ENCODE measurements around the gene EPB41L4B. TPM values are rescaled to one million over a fixed set of nuclear protein-coding genes. Genes with fewer than 3 reads are reported as not detected.

The EPB41L4B gene
- total RNA-seq, 2 experiments from 2014 or later, result 0.34 TPM

DNA sequence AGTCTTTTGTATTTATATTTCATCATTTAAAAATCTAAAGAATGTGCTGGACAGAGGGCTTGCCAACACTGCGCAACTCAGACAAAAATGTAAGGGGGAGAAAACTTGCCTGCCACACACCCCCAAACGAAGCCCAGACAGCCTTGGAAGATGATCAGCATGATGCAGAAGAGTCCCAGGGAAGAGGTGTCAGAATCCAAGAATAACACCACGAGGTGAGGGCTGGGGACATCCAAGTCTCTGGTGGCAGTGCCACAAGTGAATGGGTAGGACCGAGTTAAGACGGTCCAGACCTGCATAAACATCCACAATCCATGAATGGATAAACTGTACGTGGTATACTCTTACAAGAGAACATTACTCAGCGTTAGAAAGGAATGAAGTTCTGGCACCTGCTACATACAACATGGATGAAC, 10.4 kb downstream of the EPB41L4B start:
- POLR2A ChIA-PET, result no interaction called here
- CTCF ChIA-PET, result no interaction called here
- no peaks in the 10 kb centered on the region for H3K36me3 Mint-ChIP-seq (ENCODE audit: low read depth)
- TF ChIP-seq, protein P1, sequence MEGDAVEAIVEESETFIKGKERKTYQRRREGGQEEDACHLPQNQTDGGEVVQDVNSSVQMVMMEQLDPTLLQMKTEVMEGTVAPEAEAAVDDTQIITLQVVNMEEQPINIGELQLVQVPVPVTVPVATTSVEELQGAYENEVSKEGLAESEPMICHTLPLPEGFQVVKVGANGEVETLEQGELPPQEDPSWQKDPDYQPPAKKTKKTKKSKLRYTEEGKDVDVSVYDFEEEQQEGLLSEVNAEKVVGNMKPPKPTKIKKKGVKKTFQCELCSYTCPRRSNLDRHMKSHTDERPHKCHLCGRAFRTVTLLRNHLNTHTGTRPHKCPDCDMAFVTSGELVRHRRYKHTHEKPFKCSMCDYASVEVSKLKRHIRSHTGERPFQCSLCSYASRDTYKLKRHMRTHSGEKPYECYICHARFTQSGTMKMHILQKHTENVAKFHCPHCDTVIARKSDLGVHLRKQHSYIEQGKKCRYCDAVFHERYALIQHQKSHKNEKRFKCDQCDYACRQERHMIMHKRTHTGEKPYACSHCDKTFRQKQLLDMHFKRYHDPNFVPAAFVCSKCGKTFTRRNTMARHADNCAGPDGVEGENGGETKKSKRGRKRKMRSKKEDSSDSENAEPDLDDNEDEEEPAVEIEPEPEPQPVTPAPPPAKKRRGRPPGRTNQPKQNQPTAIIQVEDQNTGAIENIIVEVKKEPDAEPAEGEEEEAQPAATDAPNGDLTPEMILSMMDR (IDR thresholded peaks at IDR 0.05), result no peak
- no peak overlapping the region for H3K27ac Mint-ChIP-seq
- no peaks in the 10 kb centered on the region for H3K9me3 Mint-ChIP-seq
- intact Hi-C loops (cut with micrococcal nuclease), result no loop called here
- peaks cover 36% of the 10 kb centered on the region for H3K27me3 Mint-ChIP-seq
- DNase-seq (no peak), ATAC-seq (no peak)
- no peak overlapping the region for H3K4me3 Mint-ChIP-seq
- H3K4me1 Mint-ChIP-seq (ENCODE audit: low read depth), result peaks cover 5% of the 10 kb centered on the region

DNA sequence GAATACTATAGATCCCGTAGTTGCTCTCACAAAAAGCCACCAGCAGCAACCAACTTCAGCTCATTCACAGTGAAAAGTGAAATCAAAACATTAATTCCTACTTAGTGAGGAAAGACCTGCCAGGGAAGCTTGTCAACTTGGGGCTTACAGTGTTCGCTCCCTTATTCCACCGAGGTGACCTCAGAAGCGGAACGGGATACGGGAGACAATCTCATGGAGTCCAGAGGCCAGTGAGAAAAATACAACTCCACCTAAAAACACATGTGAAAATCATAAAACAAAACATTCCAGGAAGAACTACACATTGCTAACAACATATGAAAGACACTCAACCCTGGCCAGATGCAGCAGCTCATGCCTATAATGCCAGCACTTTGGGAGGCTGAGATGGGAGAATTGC, 11.6 kb downstream of the EPB41L4B start:
- H3K36me3 Mint-ChIP-seq (ENCODE audit: low read depth), result no peaks in the 10 kb centered on the region
- H3K9me3 Mint-ChIP-seq, result no peaks in the 10 kb centered on the region
- H3K4me3 Mint-ChIP-seq, result no peak overlapping the region
- ChIA-PET CTCF (no interaction called here), POLR2A (no interaction called here)
- TF ChIP-seq, protein P1 (IDR thresholded peaks at IDR 0.05), result no peak
- H3K4me1 Mint-ChIP-seq (ENCODE audit: low read depth), result peaks cover 5% of the 10 kb centered on the region
- intact Hi-C loops (cut with micrococcal nuclease), result no loop called here
- no peak for ATAC-seq
- H3K27ac Mint-ChIP-seq, result no peak overlapping the region
- DNase-seq, result no peak
- peaks cover 31% of the 10 kb centered on the region for H3K27me3 Mint-ChIP-seq

DNA sequence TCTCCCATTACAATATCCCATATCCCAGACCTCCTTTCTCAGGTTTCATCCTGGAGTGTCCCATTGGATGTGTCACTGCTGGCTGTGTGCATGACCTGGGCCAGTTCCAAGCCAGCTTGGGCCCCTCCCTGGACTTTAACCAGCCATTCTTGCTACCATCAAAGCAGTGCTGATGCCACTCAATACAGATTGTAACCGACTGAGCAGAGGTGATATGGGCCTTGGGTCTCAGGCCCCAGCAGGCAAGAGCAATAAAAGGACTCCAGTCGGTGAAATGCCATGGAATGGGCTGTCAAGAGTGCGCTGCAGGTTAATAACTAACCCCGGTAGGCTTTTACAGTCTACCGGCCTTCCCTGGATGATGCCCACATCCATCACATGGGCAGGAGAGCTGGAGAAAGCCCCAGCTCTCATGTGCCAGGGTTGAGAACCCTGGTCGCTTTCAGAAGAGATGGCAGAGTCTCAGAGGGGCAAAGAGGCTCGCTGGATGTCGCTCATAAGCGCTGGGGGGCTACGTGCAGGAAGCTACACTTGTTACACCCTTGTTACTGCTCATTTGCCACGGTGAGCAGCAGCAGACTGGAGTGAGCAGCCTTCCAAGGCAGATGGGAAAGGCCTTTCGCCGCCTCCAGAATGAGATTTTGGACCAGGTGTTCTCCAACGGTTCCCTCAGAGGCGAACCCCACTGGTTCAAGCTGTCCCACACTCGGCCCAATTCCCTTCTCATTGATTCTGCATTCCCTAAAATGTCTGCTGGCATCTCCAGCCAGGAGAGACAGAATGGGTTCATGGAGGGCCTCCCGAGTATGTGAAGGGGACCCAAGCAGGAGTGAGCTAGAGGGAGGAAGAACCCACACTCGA, 13.2 kb downstream of the EPB41L4B start:
- no peaks in the 10 kb centered on the region for H3K9me3 Mint-ChIP-seq
- DNase-seq, result no peak
- no peak for ATAC-seq
- peaks cover 5% of the 10 kb centered on the region for H3K4me1 Mint-ChIP-seq (ENCODE audit: low read depth)
- H3K27me3 Mint-ChIP-seq, result peaks cover 24% of the 10 kb centered on the region
- intact Hi-C loops (cut with micrococcal nuclease), result no loop called here
- no peak overlapping the region for H3K4me3 Mint-ChIP-seq
- H3K27ac Mint-ChIP-seq, result no peak overlapping the region
- TF ChIP-seq, protein P1 (IDR thresholded peaks at IDR 0.05), result no peak
- no peaks in the 10 kb centered on the region for H3K36me3 Mint-ChIP-seq (ENCODE audit: low read depth)
- ChIA-PET CTCF (no interaction called here), POLR2A (no interaction called here)

DNA sequence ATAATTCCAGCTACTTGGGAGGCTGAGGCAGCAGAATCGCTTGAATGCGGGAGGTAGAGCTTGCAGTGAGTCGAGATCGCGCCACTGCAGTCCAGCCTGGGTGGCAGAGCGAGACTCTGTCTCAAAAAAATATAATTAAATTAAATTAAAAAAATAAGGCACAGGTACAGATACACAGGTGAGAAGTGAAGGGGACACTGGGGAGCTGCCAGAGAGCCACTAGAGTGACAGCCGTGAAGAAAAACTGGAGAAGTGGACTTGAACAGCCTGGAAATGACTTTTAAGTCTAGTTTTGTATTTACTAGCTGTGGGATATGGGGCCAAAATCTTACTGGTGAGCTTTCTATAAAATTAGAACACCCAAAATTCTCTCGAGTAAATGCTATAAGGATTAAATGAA, 15.1 kb downstream of the EPB41L4B start:
- POLR2A ChIA-PET, result no interaction called here
- H3K36me3 Mint-ChIP-seq (ENCODE audit: low read depth), result no peaks in the 10 kb centered on the region
- H3K27me3 Mint-ChIP-seq, result peaks cover 22% of the 10 kb centered on the region
- H3K27ac Mint-ChIP-seq, result no peak overlapping the region
- H3K4me3 Mint-ChIP-seq, result no peak overlapping the region
- H3K9me3 Mint-ChIP-seq, result no peaks in the 10 kb centered on the region
- DNase-seq (no peak), ATAC-seq (no peak)
- no peaks in the 10 kb centered on the region for H3K4me1 Mint-ChIP-seq (ENCODE audit: low read depth)
- TF ChIP-seq, protein P1 (IDR thresholded peaks at IDR 0.05), result no peak
- intact Hi-C loops (cut with micrococcal nuclease), result no loop called here
- CTCF ChIA-PET, result no interaction called here

DNA sequence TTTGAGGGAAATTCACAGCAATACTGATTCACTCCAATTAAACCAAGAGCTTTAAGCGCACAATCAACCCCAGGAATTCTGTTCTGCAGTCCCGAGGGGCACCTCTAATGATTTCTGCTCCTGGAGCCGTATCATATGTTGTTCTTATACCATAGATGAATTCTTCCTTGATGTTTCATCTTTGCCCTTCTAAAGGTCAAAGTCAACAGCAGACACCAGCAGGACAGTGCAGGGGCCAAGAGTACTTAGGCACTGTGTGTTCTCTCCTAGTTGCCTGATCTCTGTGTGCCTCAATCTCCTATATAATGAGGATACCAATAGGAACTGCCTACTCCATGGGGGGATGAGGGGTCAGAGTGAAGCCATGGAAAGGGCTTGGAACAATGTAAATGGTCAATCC, 16.5 kb downstream of the EPB41L4B start:
- no peaks in the 10 kb centered on the region for H3K36me3 Mint-ChIP-seq (ENCODE audit: low read depth)
- TF ChIP-seq, protein P1 (IDR thresholded peaks at IDR 0.05), result no peak
- ChIA-PET CTCF (no interaction called here), POLR2A (no interaction called here)
- no peaks in the 10 kb centered on the region for H3K4me1 Mint-ChIP-seq (ENCODE audit: low read depth)
- no peak overlapping the region for H3K4me3 Mint-ChIP-seq
- H3K27ac Mint-ChIP-seq, result no peak overlapping the region
- no peak for ATAC-seq
- H3K9me3 Mint-ChIP-seq, result no peaks in the 10 kb centered on the region
- peaks cover 19% of the 10 kb centered on the region for H3K27me3 Mint-ChIP-seq
- intact Hi-C loops (cut with micrococcal nuclease), result no loop called here
- no peak for DNase-seq
